Measurements from ENCODE around the gene FANCC.
"Not testable (repeated sequence)": the region's sequence is repeated elsewhere in the genome, so short reads cannot be mapped to it uniquely, and the experiment has no call there.

FANCC gene

DNA sequence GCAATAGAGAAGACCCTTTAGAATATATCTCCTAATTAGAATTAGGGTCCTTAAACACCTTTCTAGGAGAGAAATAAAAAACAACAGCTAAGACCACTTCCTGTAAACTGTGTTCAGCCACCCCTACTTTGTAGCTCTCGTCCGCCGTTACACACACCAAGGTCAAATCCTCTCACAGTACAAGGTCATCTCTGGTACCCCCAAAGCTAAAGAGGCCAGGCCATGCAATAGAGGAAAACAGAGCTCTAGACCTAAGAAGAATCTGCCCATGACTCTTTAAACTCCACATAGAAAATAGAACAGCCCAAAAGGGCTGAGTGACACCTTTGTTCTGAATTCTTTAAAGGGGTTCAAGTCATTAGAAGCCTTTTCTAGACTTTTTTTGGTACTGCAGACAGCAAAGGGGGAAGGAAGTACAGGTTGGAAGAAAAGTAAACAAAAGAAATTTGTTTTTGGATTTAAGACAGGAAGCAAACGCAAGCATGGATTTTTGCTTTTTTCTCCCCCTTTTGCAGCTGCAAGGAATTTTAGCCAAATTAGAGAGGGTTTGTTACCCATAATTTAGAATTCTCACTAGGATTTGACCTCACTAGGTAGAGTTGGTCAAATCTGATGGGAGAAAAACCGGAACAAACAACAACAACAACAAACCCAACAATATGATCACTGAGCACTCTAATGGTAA is 13.4 kb upstream of the FANCC start:
- DNase-seq (ENCODE audit: low read depth in 2 of 2) = no peak

DNA sequence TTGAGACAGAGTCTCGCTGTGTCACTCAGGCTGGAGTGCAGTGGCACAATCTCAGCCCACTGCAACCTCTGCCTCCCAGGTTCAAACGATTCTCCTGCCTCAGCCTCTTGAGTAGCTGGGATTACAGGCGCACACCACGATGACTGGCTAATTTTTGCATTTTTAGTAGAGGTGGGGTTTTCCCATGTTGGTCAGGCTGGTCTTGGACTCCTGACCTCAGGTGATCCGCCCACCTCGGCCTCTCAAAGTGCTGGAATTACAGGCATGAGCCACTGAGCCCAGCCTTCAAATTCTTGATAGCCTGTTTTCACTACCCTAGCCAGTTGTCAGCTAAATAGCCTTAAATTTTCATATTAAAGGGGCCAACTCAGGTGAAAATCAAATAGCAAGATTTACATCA is 11.6 kb upstream of the FANCC start:
- DNase-seq (ENCODE audit: low read depth in 2 of 2) = not testable (repeated sequence)

DNA sequence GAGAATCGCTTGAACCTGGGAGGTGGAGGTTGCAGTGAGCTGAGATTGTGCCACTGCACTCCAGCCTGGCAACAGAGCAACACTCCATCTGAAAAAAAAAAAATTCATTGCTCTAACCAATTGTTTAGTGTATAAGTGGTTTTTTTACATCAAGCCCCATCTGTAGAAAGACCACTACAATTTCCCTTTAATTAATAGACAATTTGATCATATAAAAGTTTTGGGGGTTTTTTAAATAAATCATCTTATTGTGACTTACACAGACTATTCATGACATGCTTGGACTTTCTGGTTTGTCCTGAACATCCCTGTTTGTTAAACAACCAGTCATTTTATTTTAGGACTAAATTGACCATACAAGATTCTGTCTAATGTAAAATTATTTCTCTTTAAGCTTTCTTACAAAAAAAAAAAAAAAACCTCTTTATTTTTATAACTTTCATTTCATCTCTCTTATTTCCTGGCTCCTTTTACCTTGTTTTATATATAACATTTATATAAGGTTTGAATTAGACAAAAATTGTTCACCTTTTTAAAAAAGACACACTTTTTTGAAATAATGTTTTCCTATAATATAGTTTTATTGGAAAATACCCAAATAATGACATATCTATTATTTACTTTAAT is 9.8 kb upstream of the FANCC start:
- no peak for DNase-seq (ENCODE audit: low read depth in 2 of 2)

DNA sequence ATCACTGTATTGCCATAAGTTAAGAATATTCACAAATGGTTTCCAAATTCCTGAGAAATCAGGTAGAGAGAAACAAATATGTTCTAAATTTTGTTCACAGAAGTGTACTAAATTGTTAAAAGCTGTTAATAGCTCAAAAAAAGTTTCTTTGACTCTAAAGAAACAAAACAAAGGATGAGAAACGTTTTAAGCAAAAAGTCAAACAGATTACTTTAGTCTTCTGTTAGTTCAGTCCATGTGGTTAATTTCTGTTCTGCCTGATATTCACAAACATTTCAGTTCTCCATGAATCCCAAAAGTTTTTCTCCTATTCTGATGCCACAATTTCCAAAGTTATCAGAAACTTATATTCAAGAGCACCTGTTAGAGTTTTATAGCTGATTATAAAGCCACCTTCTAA is 7.7 kb upstream of the FANCC start:
- DNase-seq (ENCODE audit: low read depth in 2 of 2) = no peak

DNA sequence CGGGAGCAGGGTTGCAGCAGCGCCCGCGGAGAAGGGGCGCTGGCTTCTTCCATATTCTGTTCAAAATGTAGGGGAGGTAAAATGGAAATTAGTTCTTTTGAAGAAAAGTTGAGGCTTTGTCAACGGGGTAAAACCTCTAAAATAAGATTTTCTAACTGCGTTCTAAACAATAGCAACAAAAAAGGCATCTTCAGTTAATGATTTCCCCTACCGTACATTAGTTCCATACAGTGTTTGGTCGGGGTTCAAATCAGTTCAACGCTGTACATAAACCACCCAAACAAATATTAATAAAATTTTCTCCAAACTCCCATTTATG is 343 bp upstream of the FANCC start:
- no peak for DNase-seq (ENCODE audit: low read depth in 2 of 2)

DNA sequence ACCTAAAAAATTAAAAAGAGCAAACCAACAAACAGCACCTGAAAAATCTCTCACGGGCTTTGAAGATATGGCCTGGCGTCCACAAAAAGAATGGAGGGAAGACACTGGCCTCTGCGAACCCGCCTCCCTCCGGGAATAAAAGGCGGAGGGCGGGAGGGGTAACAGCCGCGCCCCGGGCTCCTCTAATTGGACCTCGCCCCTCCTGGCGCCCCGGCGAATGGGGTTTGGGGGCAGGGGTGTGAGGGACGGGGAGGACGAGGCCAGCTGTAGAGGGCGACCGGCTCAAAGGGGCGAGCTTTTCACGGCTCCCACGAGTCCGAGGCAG is 753 bp downstream of the FANCC start:
- peak in 1 of 2 donors; percentile 8 for DNase-seq (ENCODE audit: low read depth in 2 of 2)

DNA sequence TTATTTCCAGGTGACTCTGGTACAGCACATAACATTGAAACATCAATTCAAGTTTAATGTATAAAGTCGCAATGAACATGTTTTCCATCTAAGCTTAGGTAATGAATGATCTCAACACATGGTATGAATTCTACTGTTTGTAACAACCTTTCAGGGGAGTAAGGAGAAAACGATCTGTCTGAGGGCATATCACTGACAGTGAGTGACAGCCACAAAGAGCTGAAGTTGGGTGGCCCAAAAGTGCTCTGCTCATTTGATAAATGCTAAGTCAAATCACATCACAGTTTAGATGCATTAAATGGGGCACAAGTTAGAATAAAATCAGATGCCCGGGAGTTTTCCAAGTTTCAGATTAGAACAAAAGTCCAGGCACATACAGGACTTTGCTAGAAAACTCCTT is 1.2 kb downstream of the FANCC start:
- no peak for DNase-seq (ENCODE audit: low read depth in 2 of 2)

DNA sequence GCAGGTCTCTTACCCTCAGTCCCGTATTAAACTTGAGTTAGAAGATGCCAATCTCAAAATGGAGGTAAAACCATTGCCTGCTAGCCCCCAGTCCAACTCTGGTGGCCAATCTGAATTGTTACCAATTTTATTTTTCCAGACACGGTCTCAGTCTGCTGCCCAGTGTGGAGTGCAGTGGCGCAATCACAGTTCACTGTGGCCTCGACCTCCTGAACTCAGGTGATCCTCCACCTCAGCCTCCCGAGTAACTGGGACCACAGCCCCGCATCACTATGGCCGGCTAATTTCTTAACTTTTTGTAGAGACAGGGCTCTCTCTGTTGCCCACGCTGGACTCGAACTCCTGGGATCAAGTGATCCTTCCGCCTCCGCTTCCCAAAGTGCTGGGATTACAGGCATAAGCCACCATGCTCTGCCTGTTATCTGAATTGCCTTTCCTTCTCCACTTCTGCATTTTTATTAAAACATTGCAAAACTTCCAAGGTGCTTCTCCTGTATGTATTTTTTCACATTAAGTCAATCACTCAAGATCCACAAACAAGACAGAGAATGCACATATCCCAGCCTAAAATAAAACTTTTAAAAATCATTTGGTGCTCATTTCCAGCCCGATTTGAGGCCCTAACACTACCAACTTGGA is 2.3 kb downstream of the FANCC start:
- no peak for DNase-seq (ENCODE audit: low read depth in 2 of 2)

DNA sequence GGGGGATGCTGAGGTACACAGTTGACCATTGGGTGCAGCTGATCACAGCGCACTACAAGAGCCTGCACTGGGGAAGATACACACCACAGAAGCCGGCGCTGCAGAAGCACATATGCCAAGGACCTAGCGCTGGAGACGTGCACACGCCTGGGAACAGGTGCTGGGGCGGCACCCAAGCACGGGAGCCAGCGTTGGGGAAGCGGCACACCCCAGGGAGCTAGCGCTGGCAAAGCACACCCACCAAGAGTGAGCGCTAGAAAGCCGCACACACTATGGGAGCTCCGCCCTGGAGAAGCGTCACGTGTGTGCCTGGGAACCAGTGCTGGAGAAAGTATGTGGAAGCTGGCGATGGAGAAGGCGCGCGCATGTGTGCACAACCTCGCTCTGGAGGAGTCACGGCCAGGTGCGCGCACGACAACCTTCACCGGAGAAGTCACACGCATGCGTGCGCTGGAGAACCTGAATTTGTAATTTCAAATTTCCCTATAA is 4.5 kb downstream of the FANCC start:
- DNase-seq (ENCODE audit: low read depth in 2 of 2) = no peak

DNA sequence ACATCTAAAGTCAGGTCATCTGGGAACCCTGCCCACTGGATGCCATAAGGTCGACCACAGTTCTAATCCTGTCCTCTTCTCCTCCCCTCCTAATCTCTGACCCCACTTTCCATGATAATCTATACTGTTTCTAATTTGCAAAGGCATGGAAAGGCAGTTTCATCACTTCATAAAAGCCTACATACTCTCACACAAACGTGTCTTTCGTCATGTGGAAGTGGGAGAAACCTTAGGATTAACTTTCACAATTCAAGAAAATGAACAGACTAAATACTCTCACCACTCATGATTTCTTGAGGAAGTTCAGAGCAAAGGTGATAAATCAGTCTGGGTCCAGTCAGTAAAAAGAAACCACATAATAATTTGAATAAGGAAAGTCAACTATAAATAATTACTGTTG is 5.5 kb downstream of the FANCC start:
- no peak for DNase-seq (ENCODE audit: low read depth in 2 of 2)

DNA sequence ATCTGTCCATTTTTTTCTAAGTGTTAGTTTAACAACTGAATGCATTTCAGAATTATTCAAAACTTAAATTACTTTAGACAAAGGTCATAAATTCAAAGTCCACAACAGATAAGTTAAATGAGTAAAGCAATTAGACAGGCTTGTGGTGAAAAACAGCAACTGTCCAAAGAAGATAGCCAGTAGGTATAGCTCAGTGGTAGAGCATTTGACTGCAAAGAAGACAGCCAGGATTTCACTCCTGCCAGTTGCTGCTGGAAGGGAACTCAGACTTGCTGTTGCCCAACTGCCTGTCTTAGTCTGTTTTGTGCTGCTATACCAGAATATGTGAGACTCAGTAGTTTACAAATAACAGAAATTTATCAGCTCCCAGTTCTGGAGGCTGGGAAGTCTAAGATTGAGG is 10.0 kb downstream of the FANCC start:
- no peak for DNase-seq (ENCODE audit: low read depth in 2 of 2)

DNA sequence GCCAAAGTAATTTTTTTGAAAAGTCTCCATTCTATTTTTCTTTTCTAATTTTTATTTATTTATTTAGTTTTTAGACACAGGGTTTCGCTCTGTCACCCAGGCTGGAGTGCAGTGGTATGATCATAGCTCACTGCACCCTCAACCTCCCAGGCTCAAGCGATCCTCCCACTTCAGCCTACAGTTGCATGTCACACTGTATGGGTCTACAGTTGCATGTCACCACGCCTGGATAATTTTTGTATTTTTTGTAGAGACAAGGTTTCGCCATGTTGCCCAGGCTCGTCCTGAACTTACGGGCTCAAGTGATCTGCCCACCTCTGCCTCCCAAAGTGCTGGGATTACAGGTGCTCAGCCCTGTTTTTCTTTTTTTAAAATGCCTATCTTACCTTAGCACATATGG is 10.7 kb downstream of the FANCC start:
- DNase-seq (ENCODE audit: low read depth in 2 of 2) = no peak

DNA sequence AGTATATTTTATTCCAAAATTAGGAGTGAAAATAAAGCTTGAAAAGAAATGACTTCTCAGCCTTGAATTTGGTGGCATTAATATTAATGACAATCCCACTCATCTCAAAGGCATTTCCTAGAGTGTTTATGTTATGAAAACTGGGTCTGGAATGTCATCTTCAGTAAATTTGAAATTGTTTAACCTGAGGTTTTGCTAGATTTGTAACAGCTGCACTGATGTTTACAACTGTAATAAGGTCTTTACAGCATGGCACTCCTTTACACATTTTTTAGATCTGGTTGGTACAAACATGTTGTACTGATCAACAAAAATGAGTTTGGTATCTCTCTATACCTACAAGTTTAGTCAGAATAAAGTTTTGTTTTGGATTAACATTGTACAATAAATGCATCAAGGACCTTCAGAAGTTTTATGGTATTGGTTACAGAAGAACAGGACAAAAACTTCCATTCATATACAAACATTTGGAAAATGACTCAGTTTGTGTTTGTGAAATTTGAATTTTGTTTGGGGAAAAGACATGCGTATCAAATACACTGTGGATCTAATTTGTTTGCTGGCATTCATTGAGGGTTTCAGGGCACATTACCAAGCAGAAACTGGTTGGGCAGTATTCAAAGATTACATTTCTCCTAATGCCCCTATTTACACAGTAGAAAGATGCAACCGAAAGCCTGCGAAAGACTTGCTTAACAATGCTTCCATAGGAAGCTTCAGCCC is 11.6 kb downstream of the FANCC start:
- no peak for DNase-seq (ENCODE audit: low read depth in 2 of 2)

DNA sequence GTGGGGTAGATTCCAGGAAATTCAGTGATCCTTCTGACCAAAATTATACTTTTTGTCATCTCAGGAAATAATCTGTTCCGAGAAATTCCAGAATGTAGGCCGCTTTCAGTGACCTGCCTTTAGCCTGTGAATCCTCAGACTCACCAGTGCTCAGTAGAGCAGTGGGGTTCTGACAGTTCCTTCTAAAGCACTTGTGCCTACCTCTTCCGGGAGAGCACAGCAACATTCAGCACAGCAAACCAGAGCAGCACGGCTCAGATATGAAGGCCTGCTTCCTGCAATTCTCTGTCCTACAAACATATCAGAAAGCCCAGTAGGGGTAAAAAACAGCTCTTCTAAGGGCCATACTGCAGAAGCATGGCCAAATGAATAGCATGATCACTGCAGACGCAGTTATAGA is 15.0 kb downstream of the FANCC start:
- DNase-seq (ENCODE audit: low read depth in 2 of 2) = no peak

DNA sequence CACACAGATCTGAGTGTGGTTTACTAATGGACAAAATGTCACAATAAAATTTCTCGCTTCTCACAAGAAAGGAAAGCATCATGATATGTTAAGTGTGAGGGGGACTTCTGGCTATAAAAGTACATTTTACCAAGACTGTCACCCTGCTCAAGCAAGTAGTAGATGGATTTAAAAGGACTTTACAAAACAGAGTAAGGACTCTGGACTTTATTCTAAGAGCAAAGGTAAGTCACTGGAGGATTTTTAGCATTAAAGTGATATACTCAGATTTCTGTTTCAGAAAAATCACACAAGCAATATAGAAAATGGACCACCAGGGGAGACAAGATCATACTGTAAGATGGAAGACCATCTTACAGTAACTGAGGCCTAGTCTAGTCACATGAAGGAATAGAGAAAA is 19.7 kb downstream of the FANCC start:
- no peak for DNase-seq (ENCODE audit: low read depth in 2 of 2)

DNA sequence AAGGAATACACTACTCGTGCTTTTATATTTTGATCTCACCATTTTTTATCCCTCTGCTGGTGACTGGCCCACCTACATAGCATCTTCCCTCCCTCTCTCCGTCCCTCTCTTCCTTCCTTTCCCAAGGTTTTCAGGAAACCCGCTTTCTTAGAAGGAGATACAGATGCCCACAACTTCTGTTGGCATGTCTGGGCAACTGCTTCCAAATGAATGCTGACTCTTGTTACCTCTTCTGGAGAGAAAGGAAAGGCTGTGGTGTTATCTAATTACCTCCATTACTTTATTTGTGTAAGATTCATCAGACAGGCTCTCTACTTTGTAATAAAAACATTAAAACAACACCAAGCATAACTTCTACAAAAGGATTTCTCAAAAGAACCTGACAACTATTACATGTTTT is 20.2 kb downstream of the FANCC start:
- DNase-seq (ENCODE audit: low read depth in 2 of 2) = no peak

DNA sequence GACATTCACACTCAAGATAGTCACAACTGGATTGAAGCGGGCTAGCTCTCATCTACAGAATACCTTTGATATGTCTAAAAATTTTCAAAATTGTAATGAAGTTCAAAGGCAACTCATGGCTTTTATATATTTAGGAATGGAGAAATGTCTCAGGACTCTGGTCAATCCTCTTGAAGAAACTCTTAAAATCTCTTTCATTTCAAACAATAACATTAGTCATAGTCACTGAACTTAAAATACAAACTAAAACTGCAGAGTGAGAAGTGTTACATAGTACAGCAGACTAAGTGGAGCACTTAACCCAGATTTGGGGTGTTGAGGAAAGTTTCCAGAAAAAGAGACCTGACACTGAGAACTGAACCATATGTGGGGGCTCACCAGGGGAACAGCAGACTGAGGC is 20.7 kb downstream of the FANCC start:
- no peak for DNase-seq (ENCODE audit: low read depth in 2 of 2)

DNA sequence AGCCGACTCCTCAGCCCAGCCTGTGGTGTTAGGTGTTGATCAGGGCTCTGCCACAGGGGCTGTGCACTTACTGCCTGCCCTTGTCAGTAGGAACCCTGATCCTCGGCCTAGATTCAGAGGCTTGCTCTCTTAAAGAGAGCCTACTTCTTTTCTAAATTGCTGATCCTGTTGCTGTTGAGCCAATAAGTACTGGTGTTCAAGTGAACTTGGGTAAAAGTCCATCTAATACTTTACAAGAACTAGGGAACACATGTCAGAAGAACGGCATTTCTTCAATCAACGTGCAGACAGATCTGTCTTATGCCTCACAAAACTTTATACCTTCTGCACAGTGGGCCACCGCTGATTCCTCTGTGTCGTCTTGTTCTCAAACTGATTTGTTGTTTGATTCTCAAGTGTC is 24.2 kb downstream of the FANCC start:
- DNase-seq (ENCODE audit: low read depth in 2 of 2) = not testable (repeated sequence)

DNA sequence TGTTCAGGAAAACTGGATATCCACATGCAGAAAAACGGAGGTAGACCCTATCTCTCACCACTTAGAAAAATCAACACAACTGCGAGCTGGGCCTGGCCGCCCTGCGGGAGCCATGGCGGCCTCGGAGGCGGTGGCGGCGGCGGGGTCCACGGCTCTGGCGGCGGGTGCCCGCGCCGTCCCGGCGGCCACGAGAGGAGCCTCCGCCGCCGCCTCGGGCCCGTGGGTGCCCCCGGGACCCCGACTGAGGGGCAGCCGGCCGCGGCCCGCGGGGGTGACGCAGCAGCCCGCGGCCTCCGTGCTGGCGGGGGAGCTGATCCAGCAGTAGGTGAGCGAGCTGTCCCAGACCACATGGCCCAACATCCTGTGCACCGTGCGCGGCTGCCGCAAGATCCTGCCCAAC is 25.3 kb downstream of the FANCC start:
- DNase-seq (ENCODE audit: low read depth in 2 of 2) = no peak

DNA sequence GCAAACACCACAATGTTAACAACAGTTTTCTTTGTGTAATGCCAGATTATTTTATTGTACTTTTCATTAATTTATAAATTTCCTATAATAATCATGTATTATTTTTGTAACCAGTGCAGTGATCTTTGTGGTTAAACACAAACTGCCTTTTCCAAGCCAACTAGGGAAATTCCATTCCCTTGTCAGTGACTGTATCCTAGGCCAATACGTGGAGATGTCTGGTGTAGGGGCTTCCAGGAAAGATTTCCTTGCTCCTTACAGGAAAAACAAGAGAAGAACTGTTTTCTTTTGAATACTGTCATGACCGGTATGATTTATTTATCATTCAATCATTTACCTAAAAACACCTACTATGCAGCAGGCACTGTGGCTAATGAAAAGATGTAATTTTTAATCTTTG is 31.4 kb downstream of the FANCC start:
- DNase-seq (ENCODE audit: low read depth in 2 of 2) = no peak

DNA sequence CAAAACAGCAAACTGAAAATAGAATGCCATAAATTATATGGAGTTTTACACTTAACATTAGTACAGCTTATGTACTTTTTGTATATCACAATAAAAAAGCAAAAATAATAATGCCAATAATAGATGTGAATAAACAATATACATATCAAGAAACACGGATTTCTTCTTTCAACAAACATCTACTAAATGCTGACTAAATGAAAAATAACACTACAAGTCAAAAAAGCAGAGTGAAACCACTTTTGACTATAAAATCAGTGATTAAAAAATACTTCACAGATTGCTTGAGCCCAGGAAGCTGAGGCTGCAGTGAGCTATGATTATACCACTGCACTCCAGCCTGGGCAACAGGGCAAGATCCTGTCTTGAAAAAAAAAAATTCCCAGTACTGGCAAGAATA is 32.2 kb downstream of the FANCC start:
- DNase-seq (ENCODE audit: low read depth in 2 of 2) = no peak

DNA sequence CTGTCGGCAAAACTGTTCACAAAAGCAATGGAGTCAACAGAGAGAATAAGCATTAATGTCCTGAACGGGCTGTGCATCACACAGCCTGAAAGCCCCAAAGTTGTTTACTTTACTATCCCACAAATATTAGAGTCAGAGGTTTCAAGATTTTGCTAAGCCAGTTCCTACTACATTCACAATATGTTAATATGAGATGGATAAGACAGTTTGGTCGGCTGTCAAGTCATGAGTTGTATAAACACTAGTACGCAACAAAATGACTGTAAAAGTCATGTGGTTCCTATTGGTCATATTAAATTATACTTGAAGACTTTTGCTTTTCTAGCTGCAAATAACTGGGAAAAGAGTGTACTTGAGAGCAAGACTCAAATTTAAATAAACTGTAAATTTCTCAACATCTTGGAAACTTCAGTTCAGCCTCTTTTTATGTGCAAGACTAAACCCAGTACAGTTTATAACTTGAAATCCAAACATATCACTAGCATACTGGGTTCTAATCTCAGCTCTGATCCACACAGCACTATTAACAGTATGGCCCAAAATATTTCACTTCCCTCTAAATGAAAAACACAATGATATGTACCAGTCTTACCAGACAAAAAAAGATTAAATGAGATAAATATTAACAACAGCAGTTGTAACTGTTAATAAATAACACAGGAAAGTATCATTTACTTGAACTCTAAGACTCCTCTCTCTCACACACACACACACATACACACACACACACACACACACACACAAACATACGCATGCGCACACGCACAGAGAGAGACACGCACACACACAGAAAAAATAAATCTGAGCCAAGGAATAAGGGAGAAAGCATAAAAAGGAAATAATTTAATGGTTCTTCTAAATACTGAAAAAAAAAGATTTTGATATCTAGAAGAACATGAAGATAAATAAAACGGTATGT is 33.1 kb downstream of the FANCC start:
- DNase-seq (ENCODE audit: low read depth in 2 of 2) = no peak
